Omental fat pad (tissue), 4 donors: Measurements from ENCODE around the gene ADGRD1. TPM values are rescaled to one million over a fixed set of nuclear protein-coding genes. Genes with fewer than 3 reads are reported as not detected.

ENCODE experiments used
- ATAC-seq: fragments of 150-250 bp; one replicate; pipeline ENCODE4 v1.9.1; 2016; ENCODE audit warnings: mild to moderate bottlenecking, moderate library complexity; ENCODE audit not compliant: low FRiP score
- DNase-seq: peaks from one replicate; pipeline ENCODE4 v3.0.0-alpha.2; 2019; ENCODE audit warnings: low spot score
- total RNA-seq, 4 donors: library from RNA; depleted of rRNA; stranded (reverse); fragments of >200 nt; gene quantifications; one replicate each; pipeline ENCODE4 v1.1.0, GENCODE V29; 2016
- TF ChIP-seq, protein P1 (sequence below), 3 donors: fragments of 450-650 bp; IDR thresholded peaks; one replicate each; pipeline ENCODE4 v1.5.1; 2016 to 2017; ENCODE audit warnings: antibody characterized with exemption in 3 of 3, mild to moderate bottlenecking in 3 of 3, moderate library complexity in 2 of 3

Gene ADGRD1
- total RNA-seq, 4 donors from 2014 or later: 34.3 to 98.6 (median 52.4) TPM

DNA sequence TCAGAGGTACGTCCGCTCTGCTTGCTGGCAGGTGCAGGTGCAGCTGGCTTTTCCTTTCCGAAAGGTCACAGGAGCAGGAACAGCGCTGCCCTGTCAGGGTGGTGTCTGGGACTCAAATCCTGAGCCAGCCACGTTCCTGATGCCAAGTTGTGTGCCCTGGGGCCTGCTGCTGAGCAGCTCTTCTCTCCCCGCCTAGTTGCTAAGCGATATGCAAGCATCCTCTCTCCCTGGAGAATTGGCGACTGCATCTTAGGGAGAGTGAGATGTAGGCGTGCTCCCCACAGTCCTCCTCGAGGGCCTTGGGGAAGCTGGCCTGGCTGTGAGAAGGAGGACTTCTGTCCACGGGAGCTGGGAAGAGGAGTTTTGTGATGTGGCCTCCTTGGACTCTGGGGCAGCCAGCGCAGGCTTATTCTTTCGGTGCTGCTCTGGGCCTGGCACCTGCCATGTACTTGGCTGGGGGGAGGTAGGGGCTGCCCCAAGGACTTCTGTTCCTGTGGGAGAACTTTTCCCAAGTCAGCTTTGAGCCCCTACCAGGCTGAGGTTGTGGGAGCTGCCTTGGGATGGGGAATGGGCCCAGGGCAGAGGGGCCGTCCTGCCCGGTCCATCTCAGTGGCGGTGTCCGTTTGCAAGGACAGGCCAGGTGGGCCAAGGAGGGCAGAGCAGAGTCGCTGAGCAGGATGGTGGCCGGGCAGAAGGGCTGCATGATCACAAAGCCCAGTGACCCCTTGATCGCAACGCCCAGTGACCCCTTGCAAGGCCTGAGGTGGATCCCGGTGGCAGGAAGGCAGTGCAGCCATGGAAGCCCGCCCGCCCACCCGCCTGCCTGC, 183.5 kb downstream of the ADGRD1 start:
- ATAC-seq: no peak
- no peak for DNase-seq
- TF ChIP-seq, protein P1, sequence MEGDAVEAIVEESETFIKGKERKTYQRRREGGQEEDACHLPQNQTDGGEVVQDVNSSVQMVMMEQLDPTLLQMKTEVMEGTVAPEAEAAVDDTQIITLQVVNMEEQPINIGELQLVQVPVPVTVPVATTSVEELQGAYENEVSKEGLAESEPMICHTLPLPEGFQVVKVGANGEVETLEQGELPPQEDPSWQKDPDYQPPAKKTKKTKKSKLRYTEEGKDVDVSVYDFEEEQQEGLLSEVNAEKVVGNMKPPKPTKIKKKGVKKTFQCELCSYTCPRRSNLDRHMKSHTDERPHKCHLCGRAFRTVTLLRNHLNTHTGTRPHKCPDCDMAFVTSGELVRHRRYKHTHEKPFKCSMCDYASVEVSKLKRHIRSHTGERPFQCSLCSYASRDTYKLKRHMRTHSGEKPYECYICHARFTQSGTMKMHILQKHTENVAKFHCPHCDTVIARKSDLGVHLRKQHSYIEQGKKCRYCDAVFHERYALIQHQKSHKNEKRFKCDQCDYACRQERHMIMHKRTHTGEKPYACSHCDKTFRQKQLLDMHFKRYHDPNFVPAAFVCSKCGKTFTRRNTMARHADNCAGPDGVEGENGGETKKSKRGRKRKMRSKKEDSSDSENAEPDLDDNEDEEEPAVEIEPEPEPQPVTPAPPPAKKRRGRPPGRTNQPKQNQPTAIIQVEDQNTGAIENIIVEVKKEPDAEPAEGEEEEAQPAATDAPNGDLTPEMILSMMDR (IDR thresholded peaks at IDR 0.05): no peak

DNA sequence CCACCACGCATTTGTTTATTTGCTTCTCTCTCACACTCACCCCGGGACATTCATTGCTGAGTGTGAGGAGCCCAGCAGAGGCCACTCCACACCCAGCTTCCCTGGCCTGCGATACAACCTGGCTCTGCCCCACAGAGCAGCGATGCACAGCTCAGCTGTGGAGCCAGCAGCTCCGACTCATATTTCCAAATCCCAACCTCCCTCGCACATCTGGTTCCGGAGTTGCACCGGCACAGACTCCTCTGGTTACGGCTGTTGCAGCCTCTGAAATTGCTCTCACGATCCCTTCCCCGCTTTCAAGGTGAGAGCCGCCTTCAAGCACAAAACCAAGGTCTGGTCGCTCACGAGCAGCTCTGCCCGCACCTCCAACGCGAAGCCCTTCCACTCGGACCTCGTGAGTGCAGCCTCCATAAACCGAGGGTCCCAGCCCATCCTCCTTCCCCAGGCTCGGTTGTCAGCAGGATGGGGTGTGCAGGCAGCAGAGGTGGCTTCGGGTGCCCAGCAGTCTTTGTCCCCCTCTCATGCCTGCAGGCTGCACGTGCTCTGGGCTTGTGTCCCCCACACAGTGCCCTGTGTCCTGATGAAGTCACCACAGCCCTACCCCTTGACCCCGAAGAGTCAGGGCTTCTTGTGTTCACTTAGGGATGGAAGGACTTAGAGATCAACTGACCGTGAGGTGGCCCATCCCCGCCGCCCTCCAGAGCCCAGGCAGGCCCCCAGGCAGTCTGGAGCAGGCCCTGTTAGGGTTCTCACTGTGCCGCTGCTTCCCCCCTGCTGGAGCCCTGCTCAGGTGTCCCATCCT, 184.3 kb downstream of the ADGRD1 start:
- DNase-seq (no peak), ATAC-seq (peak; percentile 42)

DNA sequence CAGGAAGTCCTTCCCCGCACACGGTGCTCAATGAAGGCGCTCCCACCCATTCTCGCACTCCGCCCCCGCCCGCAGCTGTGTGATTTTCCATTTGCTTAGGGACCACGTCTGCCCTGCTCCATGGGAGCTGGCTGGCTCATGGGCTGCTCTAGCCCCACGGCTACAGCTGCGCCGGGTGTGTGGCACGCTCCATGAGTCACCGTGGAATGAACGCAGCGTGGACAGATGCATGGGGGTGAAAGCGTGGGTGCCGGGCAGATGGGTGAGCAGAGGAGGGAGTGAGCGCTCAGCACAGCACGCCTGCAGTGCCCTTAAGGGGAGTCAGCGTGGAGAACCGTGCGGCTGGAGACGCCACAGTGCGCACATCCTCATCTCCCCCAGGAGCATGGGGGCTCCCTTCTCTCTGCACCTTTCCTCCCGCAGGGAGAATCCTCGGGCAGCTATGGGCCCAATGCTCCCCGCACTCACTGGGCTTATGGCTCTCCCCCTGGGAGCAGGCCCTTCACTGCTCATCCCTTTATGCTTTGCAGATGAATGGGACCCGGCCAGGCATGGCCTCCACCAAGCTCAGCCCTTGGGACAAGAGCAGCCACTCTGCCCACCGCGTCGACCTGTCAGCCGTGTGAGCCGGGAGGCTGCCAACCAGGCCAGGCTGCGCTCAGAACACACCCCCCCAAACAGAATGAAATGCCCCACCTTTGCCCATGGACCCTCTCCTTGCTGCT, 185.1 kb downstream of the ADGRD1 start:
- no peak for DNase-seq
- TF ChIP-seq, protein P1 (IDR thresholded peaks at IDR 0.05): no peak
- ATAC-seq: no peak

More for the DNA sequence above, 184.3 kb downstream of the ADGRD1 start:
- TF ChIP-seq, protein P1 (IDR thresholded peaks at IDR 0.05): no peak

DNA sequence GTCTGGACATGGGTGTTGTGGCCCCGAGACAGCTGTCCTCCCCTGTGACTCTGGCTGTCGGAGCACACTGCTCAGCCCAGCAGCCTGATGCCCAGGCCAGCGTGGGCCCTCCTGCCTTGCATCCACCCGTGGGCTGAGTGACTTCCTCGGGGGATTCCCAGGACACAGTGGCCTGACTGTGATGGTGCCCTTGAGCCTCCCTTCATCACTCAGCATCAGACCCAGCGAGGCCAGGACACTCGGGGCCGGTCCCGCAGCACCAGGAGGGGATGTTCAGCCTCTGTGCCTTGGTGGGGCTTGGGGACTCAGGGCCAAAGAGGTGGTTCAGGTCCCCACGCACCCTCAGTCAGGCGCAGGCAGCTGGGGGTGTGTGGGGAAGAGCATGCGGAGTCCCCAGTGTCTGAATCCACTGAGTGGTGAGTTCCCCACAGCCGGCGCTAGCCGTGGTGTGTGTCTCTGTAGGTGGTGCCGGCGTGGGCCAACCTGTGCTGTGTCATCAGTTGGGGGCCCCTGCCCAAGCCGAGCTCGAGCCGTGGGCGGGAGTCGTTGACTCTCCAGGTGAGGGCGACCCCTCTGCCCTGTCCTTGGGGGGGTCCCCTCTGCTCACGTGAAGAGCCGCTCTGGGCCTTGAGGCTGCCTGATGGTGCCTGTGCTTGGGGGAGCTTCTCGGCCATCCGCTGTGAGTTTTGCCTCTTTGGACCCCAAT, 185.8 kb downstream of the ADGRD1 start:
- DNase-seq: no peak
- TF ChIP-seq, protein P1 (IDR thresholded peaks at IDR 0.05): no peak
- ATAC-seq: no peak

DNA sequence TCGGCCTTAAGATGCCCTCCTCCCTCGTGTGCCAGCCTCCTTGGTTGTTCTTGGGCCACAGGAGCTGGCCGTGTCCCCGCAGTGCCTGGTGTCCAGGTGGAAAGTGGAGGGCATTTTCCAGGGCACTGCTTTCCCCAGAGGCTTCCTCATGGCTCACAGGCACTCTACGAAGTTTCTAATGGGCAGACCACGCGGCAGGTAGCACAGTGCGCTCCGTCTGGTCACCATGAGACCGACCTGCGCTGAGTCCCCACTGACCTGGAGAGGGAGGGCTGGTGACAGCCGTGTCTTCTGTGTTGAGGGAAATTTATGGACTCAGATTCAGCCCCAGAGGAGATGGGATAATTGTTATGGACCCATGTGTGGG, 186.3 kb downstream of the ADGRD1 start:
- no peak for ATAC-seq
- TF ChIP-seq, protein P1 (IDR thresholded peaks at IDR 0.05): no peak
- DNase-seq: no peak

DNA sequence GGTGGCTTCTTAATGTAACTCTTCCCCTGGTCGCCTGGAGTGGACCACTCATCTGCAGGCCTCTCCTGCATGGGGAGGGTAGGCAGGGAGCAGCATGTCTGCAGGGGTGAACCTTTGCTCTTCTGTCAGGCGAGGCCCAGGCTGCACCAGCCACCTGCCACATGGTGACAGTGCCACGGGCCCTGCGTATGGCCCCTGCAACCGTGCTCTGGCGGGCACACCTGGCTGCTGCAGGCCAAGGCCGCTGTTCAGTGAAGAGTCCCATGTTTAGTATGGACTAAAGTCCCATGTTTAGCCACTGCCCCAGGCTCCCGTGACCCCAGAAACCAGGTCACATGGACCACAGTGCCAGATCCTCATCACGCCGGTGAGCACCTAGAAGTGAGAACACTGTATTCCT, 187.0 kb downstream of the ADGRD1 start:
- DNase-seq: no peak
- ATAC-seq: no peak
- TF ChIP-seq, protein P1 (IDR thresholded peaks at IDR 0.05): no peak
